Ectodermal cell (in vitro differentiated cells): Measurements from ENCODE around the gene CCNF.
A peak's percentile ranks its signal among the peaks of the same experiment; 100 is the strongest.

Source experiments
- H3K27ac ChIP-seq: 2 replicates; pipeline ENCODE4 v1.7.0; 2013; ENCODE audit warnings: mild to moderate bottlenecking, low read depth, low read length; ENCODE audit not compliant: insufficient read depth, poor library complexity, severe bottlenecking
- H3K27me3 ChIP-seq: 2 replicates; pipeline ENCODE4 v1.7.0; 2013; ENCODE audit warnings: mild to moderate bottlenecking, low read length; ENCODE audit not compliant: insufficient read depth, control insufficient read depth, poor library complexity, severe bottlenecking
- H3K36me3 ChIP-seq: one replicate; pipeline ENCODE4 v1.7.0; 2013; ENCODE audit warnings: low read length; ENCODE audit not compliant: control insufficient read depth, insufficient read depth
- H3K4me1 ChIP-seq: one replicate; pipeline ENCODE4 v1.7.0; 2013; ENCODE audit warnings: low read length; ENCODE audit not compliant: control insufficient read depth, insufficient read depth
- H3K4me3 ChIP-seq: 2 replicates; pipeline ENCODE4 v1.7.0; 2013; ENCODE audit warnings: low read depth, low read length, control low read depth; ENCODE audit not compliant: insufficient read depth
- H3K9me3 ChIP-seq: 2 replicates; pipeline ENCODE4 v1.7.0; 2013; ENCODE audit warnings: mild to moderate bottlenecking, low read length, moderate library complexity; ENCODE audit not compliant: control insufficient read depth
- WGBS, 2 experiments: methylation state at CpG; one replicate each; pipeline ENCODE4 v1.1.7; 2013; ENCODE audit warnings: missing lambda C conversion rate in 2 of 2; 5-methylcytosine and 5-hydroxymethylcytosine counted together

CCNF gene

DNA sequence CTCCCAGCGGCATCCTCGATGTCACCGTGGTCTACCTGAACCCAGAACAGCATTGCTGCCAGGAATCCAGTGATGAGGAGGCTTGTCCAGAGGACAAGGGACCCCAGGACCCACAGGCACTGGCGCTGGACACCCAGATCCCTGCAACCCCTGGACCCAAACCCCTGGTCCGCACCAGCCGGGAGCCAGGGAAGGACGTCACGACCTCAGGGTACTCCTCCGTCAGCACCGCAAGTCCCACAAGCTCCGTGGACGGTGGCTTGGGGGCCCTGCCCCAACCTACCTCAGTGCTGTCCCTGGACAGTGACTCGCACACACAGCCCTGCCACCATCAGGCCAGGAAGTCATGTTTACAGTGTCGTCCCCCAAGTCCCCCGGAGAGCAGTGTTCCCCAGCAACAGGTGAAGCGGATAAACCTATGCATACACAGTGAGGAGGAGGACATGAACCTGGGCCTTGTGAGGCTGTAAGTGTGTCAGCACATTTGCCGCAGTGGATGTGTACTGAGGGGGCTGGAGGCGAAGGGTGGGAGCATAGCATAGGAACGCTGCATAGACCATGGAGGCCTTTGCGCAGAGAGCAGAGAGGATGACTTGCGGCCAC, 27.4 kb downstream of the CCNF start:
- WGBS, 2 experiments = 97% methylated on average over 21 of the region's 21 CpGs
- Histone ChIP-seq H3K27me3 (no peaks in the 10 kb centered on the region), H3K27ac (no peak overlapping the region), H3K4me3 (no peak overlapping the region), H3K36me3 (peaks cover 42% of the 10 kb centered on the region), H3K9me3 (no peaks in the 10 kb centered on the region), H3K4me1 (peaks cover 19% of the 10 kb centered on the region)

DNA sequence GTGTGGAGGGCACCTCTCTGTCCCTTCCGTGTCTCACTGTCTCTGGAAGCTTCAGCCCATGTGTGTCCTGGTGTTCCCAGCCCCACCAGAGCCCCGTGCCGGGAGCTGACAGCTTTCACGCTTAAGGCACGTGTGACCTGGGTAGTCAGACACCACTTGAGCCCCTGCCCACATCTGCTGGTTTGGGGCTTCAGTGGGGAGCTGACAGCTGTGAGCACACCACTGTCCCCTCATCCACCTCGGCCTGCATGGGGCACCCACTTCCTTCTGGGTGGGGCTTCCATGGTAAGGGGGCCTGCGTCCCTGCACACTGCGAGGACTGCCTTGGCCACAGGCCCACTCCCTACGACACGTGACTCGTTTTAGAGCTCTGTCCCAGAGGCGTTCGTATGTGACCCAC, 28.0 kb downstream of the CCNF start:
- Histone ChIP-seq H3K4me3 (no peak overlapping the region), H3K27ac (no peak overlapping the region), H3K36me3 (peaks cover 41% of the 10 kb centered on the region), H3K4me1 (peaks cover 19% of the 10 kb centered on the region), H3K9me3 (no peaks in the 10 kb centered on the region), H3K27me3 (no peaks in the 10 kb centered on the region)
- WGBS, 2 experiments = 93 to 94% methylated on average over 13 of the region's 13 CpGs

DNA sequence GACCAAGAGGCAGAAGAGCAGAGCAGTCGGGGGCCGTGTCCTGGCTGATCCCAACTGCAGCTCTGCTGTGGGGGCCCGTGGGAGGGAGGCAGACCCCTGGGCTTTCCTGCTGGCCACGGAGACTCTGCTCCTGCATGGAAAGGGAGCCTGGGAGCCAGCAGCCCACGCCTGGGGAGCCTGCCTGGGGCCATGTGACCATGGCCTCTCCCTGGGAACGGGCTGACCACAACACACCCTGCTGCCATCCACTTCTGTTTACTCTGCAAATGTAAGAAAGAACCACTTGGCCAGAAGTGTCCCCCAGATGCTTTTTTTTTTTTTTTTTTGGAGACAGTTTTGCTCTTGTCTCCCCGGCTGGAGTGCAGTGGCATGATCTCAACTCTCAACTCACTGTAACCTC, 28.7 kb downstream of the CCNF start:
- H3K27ac ChIP-seq = no peak overlapping the region
- WGBS, 2 experiments = 89 to 90% methylated on average over 7 of the region's 7 CpGs
- no peaks in the 10 kb centered on the region for H3K9me3 ChIP-seq
- H3K36me3 ChIP-seq = peaks cover 34% of the 10 kb centered on the region
- H3K27me3 ChIP-seq = no peaks in the 10 kb centered on the region
- peaks cover 19% of the 10 kb centered on the region for H3K4me1 ChIP-seq
- no peak overlapping the region for H3K4me3 ChIP-seq

DNA sequence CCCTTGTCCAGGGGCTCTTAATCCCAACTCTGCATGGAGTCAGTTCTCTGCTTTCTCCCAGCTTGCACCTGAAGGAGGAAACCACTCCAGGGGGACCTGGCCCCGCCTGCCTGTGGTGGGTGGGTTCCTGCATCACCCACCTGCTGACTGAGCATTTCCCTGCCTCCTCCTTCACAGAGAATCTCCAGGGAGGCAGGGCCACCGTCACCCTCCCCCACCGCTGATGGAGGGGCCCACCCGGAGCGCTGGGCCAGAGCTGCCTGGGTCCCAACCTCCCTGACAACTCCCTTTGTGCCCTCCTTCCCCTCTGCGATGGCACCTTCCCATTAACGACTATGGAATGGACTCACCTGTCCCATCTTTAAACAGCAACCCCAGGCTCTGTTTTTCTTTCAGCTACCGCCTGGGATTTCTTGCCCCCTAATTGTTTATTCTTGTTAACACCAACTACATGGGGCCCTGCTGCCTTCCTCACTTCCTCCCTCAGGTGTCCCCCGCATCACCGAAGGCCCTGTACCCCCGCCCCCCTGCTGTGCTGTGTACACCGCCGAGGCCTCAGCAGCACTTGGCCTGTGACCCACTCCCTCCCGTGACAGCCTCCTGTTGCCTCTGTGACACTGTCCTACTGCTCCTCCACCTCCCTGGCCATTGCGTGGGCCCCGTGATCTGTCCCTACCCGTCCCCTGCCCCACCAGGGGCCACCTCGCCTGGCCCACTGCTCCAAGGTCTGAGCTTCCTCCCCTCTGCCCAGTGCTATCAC, 29.8 kb downstream of the CCNF start:
- Histone ChIP-seq H3K9me3 (no peaks in the 10 kb centered on the region), H3K4me1 (peaks cover 19% of the 10 kb centered on the region), H3K4me3 (peak overlapping the region; percentile 82), H3K27ac (no peak overlapping the region), H3K36me3 (peaks cover 23% of the 10 kb centered on the region), H3K27me3 (no peaks in the 10 kb centered on the region)
- WGBS, 2 experiments = 29 to 30% methylated on average over 18 of the region's 18 CpGs

DNA sequence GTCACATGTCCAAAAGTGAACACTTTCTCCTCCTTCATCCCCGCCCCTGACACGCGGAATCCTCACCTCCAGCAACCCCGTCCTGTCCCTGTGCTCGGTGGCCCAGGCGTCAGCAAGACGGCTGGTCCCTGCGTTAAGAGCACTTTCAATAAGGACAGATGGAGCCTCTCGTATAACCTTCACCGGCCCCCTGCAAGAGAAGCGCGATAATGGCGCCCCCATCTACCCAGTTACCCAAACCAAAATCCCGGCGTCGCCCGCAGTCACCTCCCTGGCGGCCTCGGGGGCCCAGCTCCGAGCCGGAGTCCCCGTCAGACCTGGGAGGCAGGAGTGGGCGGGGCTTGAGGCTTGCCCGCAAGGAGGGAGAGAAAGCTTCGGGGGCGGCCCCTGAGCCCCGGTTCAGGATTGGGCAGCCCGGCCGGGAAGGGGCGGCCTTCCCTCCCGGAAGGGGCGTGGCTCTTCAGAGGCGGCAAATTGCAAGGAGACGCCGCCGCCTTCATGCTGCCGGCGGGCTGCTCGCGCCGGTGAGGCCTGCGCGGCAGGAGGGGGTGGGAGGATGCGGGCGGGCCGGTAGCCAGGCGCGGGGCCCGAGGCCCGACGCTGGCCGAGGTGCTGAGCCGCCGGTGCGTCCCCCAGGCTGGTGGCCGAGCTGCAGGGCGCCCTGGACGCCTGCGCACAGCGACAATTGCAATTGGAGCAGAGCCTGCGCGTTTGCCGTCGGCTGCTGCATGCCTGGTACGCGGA, 30.6 kb downstream of the CCNF start, which contains the start of gene TEDC2:
TSS of gene TEDC2 (plus strand) at position 463 of the 744 bp plus-strand sequence. CDS start at position 499, 36 bp downstream.
- Histone ChIP-seq H3K36me3 (peaks cover 19% of the 10 kb centered on the region), H3K9me3 (no peaks in the 10 kb centered on the region), H3K27me3 (no peaks in the 10 kb centered on the region), H3K4me3 (peak within 1 kb of the TSS; percentile 82), H3K27ac (peak within 1 kb of the TSS; percentile 26), H3K4me1 (peaks cover 19% of the 10 kb centered on the region)
- 1% methylated on average over 66 of the region's 66 CpGs for WGBS, 2 experiments

DNA sequence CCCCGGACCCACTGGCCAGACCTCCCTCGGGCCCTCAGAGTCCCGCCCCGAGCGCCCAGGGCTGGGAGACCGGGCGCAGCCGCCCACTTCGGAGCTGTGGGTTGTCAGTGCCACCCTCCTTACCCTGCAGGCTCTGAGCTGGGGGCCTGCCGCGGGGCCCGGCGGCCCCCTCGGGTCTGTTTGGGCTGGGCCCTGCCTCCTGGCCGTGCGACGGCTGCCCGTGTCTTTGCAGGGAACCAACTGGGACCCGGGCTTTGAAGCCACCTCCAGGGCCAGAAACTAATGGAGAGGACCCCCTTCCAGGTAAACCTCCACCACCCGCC, 31.1 kb downstream of the CCNF start:
- peak overlapping the region; percentile 82 for H3K4me3 ChIP-seq
- no peaks in the 10 kb centered on the region for H3K27me3 ChIP-seq
- peak overlapping the region; percentile 26 for H3K27ac ChIP-seq

DNA sequence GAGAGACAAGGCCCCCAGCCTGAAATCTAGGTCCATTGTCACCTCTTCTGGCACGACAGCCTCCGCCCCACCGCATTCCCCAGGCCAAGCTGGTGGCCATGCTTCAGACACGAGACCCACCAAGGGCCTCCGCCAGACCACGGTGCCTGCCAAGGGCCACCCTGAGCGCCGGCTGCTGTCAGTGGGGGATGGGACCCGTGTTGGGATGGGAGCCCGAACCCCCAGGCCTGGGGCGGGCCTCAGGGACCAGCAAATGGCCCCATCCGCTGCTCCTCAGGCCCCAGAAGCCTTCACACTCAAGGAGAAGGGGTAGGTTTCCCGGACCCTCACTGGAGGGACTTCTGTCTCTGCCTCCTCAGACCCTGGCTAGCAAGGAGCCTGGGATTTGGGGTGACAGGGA, 31.7 kb downstream of the CCNF start:
- 88 to 91% methylated on average over 13 of the region's 13 CpGs for WGBS, 2 experiments
- H3K4me3 ChIP-seq = peak overlapping the region; percentile 82
- peaks cover 19% of the 10 kb centered on the region for H3K36me3 ChIP-seq
- H3K9me3 ChIP-seq = no peaks in the 10 kb centered on the region
- H3K4me1 ChIP-seq = peaks cover 19% of the 10 kb centered on the region
- H3K27ac ChIP-seq = no peak overlapping the region
- no peaks in the 10 kb centered on the region for H3K27me3 ChIP-seq

More for the DNA sequence above, 31.1 kb downstream of the CCNF start:
- WGBS, 2 experiments = 6 to 7% methylated on average over 20 of the region's 20 CpGs
- H3K4me1 ChIP-seq = peaks cover 19% of the 10 kb centered on the region
- peaks cover 19% of the 10 kb centered on the region for H3K36me3 ChIP-seq
- no peaks in the 10 kb centered on the region for H3K9me3 ChIP-seq

DNA sequence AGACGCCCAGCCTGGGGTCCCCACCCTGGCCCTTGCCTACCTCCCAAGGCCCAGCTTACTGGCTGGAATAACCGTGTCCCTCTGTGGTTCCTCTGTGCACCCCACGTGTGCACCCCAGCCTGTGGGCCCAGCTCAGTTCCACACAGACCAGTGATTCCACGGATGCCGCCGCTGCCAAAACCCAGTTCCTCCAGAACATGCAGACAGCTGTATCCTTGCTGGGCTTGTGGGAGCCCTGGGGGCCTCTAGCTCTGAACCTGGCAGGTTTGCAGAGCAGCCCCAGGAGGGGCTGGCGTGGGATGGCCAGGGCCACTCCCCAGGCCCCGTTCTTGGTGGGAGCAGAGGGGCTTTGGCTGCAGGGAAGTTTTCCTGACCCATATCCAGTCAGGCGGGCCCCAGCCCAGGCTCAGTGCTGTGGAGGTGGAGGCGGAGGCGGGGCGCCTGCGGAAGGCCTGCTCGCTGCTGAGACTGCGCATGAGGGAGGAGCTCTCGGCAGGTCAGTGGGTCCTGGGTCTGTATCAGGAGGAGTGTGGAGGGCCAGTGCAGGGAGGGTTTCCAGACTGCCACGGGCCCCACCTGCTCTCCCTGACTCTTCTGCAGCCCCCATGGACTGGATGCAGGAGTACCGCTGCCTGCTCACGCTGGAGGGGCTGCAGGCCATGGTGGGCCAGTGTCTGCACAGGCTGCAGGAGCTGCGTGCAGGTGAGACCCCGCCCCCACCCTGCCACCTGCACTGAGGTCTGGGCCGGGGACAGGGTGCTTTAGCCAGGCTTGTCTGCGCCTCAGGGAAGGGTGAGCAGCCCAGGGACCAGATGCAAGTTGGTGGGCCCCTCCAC, 33.0 kb downstream of the CCNF start:
- peaks cover 19% of the 10 kb centered on the region for H3K4me1 ChIP-seq
- H3K4me3 ChIP-seq = no peak overlapping the region
- no peak overlapping the region for H3K27ac ChIP-seq
- H3K27me3 ChIP-seq = no peaks in the 10 kb centered on the region
- no peaks in the 10 kb centered on the region for H3K9me3 ChIP-seq
- 94% methylated on average over 23 of the region's 23 CpGs for WGBS, 2 experiments
- peaks cover 7% of the 10 kb centered on the region for H3K36me3 ChIP-seq

DNA sequence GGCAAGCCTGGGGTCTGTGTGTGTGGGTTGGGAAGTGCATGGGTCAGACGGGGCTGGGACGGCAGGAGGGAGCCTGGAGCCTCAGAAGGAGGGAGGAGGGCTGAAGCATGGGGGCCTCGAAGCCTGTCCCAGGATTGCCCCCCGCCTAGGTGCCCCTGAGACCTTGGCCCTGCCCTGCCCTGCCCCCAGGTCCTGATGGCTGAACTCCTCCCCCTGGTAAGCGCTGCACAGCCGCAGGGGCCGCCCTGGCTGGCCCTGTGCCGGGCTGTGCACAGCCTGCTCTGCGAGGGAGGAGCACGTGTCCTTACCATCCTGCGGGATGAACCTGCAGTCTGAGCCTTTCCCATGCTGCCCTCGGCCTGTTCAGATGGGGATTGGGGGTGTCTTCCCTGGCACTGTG, 35.1 kb downstream of the CCNF start:
- Histone ChIP-seq H3K27me3 (peaks cover 13% of the 10 kb centered on the region), H3K4me3 (no peak overlapping the region), H3K36me3 (peaks cover 7% of the 10 kb centered on the region), H3K9me3 (no peaks in the 10 kb centered on the region), H3K4me1 (peaks cover 18% of the 10 kb centered on the region), H3K27ac (no peak overlapping the region)
- 91 to 94% methylated on average over 12 of the region's 12 CpGs for WGBS, 2 experiments
